HEK293T (cell line): ENCODE data around the gene CEP89.

Experiments used
- ARNT ChIP-seq: fragments of 450-650 bp; IDR thresholded peaks from 2 replicates; pipeline ENCODE4 v1.6.1; 2017; ENCODE audit warnings: mild to moderate bottlenecking
- ELF4 ChIP-seq: fragments of 450-650 bp; IDR thresholded peaks from 2 replicates; pipeline ENCODE4 v1.6.1; 2017; ENCODE audit warnings: antibody characterized with exemption
- FOXK2 ChIP-seq: fragments of 450-650 bp; IDR thresholded peaks from 2 replicates; pipeline ENCODE4 v1.6.1; 2016; ENCODE audit warnings: mild to moderate bottlenecking
- FOXM1 ChIP-seq: fragments of 450-650 bp; IDR thresholded peaks from 2 replicates; pipeline ENCODE4 v1.6.1; 2017; ENCODE audit warnings: mild to moderate bottlenecking, borderline replicate concordance
- HDGF ChIP-seq: fragments of 450-650 bp; IDR thresholded peaks from 2 replicates; pipeline ENCODE4 v1.6.1; 2017; ENCODE audit warnings: antibody characterized with exemption, borderline replicate concordance
- LEF1 ChIP-seq: fragments of 450-650 bp; IDR thresholded peaks from 2 replicates; pipeline ENCODE4 v1.6.1; 2017; ENCODE audit warnings: mild to moderate bottlenecking, borderline replicate concordance
- SUZ12 ChIP-seq: fragments of 450-650 bp; IDR thresholded peaks from 2 replicates; pipeline ENCODE4 v1.6.1; 2016; ENCODE audit warnings: mild to moderate bottlenecking

- TF ChIP-seq SUZ12 (no peak), HDGF (no peak), LEF1 (no peak), FOXK2 (no peak), ARNT (no peak), FOXM1 (no peak), ELF4 (no peak)
Observed at GRCh38 chr19:32945260-32945659, 26.5 kb downstream of the CEP89 start.
